GM18520 (cell line): ENCODE data around the gene OVOL1.
"Not testable (repeated sequence)": the region's sequence is repeated elsewhere in the genome, so short reads cannot be mapped to it uniquely, and the experiment has no call there.

Experiments used
- ATAC-seq: cut with Tn5 transposase; IDR thresholded peaks from one replicate; pipeline ENCODE4 v1.9.1; 2021; ENCODE audit not compliant: unreplicated experiment

OVOL1 gene

GRCh38 chr11:65814131-65814985 is 27.5 kb downstream of the OVOL1 start:
- ATAC-seq = no peak

DNA sequence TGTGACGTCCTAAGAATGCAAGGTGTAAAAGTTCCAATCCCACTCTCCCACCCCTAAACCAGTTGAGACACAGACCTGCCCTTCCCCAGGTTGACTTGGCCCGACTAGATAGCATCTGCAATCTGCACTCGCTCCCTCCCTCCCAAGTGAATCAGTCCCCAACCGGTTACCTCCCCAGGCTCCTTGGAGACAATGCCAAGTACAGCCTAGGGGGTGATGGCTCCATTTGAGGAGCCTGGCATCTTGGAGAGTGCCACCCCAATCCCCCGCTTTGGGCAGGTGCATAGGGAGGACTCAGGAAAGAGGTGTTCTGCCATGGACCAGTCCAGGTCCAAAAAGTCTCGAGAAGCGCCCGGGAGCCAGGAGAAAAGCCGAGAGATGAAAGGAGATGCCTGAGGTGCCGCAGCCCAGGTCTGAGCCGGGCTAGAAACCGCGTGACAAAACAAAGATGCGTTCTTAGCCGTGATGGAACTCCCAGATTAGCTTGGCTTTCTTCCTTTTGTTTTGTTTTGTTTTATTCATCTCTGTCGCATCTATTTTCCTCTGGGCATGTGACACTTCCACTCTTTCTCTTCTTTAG is 28.2 kb downstream of the OVOL1 start:
- ATAC-seq = no peak

- ATAC-seq = no peak
Measured at GRCh38 chr11:65816696-65817095, 29.8 kb downstream of the OVOL1 start.

- no peak for ATAC-seq
Measured at GRCh38 chr11:65817312-65817834, 30.5 kb downstream of the OVOL1 start.

DNA sequence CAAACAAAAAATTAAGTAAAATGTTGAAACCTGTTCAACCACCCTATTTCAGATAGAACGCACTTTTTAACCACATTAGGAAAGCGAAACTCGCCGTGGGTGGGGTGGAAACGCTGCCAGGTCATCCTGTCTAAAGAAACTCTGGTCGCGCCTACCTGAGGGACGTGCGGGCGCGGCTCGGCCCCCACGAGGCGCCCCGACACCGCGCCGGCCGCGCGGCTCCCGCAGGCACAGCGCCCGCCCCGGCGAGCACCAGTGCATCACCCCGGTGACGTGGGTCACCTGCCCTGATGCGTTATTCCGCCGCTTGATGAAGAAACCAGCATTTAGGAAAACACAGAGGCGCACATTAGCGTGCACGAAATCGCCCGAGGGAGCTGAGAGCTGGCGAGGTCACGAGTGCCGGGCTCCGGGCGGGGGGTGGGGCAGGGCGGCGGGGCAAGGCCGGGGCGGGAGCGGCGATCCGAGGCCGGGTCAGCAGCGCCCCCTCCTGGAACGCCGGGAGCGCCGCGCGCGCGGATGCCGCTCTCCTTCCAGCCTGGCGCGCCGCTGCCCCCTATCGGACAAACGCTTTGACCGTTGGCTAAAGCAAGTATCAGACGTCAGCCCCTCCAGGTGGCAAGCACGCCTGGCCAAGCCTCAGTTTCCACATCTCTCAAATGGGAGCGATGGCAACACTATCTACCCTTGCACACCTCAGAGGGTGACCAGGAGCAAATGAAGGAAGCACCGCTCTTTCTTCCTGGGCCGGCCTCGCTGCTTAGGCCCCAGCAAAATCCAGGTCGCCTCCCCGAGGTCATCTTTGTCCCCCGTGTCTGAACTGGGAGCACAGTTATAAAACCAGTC is 31.2 kb downstream of the OVOL1 start:
- ATAC-seq = peak; percentile 76

- ATAC-seq = no peak
Measured at GRCh38 chr11:65821107-65821506, 34.2 kb downstream of the OVOL1 start.

- no peak for ATAC-seq
Measured at GRCh38 chr11:65822776-65823528, 36.1 kb downstream of the OVOL1 start.

DNA sequence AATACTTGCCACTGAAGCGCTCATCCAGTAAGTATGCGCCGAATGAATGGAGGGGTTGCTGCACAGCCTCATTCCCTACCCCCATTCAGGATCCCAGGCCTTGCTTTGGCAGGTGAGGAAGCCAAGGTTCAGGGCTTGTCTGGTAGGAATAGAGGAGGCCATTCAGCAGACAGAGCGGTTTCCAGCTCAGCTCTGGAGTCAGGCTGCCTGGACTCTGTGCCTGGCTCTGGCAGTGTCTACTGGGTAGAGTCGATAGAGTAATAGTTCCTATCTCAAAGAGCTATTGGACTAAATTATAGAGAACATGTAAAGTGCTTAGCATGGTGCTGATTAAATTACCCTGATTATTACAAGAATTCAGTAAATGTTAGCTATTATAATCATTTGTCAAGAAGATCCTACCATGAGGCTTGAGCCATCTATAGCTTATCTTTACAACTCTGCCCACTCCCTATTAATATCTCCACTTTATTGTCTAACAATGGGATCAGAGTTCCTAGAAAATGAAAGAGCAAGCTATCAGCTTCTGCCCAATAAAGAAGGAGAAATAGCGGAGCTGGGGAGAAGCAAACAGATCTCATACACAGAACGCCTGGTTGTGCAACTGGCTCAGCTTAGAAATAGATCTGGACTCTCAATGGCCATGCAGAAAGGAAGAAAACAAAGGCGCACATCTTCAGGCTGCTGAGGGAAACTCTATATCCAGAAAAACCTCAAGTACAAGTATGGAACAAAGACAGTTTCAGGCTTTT is 40.3 kb downstream of the OVOL1 start:
- ATAC-seq = no peak

GRCh38 chr11:65829459-65829858 is 42.6 kb downstream of the OVOL1 start:
- ATAC-seq = no peak

DNA sequence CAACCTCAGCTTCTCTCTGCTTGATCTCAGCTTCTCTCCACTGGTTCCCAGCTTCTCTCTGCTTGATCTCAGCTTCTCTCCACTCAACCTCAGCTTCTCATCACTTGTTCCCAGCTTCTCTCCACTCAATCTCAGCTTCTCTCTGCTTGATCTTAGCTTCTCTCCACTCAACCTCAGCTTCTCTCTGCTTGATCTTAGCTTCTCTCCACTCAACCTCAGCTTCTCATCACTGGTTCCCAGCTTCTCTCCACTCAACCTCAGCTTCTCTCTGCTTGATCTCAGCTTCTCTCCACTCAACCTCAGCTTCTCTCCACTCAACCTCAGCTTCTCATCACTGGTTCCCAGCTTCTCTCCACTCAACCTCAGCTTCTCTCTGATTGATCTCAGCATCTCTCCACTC is 45.4 kb downstream of the OVOL1 start:
- not testable (repeated sequence) for ATAC-seq

DNA sequence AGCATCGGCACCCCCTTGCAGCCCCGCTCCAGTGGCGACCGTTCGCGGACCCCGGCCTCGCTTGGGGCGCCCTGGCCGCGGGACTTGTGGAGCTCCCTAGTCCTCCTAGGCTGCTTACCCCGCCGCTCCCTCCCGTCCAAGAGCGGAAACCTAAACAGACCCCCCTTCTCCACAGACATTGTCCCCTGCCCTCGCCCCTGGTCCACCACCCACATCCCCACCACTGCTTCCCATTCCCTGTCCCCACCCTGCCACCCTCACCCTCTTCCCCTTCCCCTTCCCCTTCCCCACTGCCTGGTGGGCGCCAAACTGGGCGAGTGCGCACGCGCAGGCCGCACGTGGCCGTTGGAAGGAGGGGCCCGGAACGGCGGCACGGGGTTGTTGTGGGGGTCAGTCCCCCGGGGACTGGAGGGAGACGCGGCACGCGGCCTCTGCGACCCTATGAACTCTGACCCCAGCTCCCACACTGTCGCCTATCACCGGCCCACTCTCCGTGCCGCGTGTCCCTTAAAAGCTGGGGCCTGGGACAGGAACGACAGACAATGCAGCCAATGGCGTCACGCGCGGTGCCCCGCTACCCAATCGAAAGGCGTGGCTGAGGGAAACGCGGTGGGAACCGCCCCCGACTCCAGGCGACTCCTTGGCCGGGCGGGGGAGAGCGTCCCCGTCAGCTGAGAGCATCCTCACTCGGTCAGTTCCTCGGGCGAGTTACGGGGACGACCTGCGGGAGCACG is 46.6 kb downstream of the OVOL1 start, which contains the start of gene SNX32:
Gene SNX32, plus strand, starts transcription at position 667 of the 734 bp plus-strand sequence. CDS start 103 bp downstream, outside the sequence.
- peak; percentile 82 for ATAC-seq

GRCh38 chr11:65834202-65834601 is 47.3 kb downstream of the OVOL1 start:
- ATAC-seq = no peak

DNA sequence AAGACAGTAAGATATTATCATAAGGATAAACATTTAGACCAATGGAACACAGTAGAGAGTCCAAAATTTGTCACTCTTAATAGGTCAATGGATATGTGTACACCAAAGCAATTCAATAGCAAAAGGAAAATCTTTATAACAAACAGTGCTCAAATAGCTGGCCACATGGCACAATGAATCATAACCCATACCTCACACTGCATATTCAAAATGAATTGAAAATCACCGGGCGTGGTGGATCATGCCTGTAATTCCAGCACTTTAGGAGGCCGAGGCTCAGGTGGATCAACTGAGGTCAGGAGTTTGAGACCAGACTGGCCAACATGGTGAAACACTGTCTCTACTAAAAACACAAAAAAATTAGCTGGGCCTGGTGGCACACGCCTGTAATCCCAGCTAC is 55.3 kb downstream of the OVOL1 start:
- ATAC-seq = no peak

DNA sequence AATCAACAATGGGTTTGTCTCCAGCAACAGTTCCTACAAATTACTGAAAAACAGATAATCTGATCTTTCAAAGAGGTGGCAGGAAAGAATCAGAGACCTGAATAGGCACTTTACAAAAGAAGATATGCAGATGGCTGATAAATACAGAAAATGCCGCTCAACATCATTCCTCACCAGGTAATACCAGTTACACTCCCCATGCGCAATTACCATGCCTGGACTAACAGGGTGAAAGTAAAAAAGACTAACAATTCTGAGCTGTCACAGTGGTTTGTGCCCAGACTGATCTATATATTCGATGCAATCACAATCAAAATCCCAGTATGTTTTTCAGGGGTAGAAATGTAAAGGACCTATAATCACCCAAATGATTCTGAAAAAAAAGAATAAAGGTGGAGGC is 56.9 kb downstream of the OVOL1 start:
- ATAC-seq = no peak

GRCh38 chr11:65844231-65844872 is 57.5 kb downstream of the OVOL1 start:
- no peak for ATAC-seq
